ENCODE data around the gene MCTP1. TPM values are rescaled to one million over a fixed set of nuclear protein-coding genes. Genes with fewer than 3 reads are reported as not detected.

Gene MCTP1
- total RNA-seq, 1 experiment from 2014 or later, result 25.8 TPM

GRCh38 chr5:94810877-94811276 lies 474.0 kb downstream of the MCTP1 start:
- CTCF ChIA-PET, result no interaction called here
- no peak for TF ChIP-seq EZH2 (IDR thresholded peaks at IDR 0.05; ENCODE audit: borderline replicate concordance, low read depth, low read length, poor library complexity, severe bottlenecking)
- no peak for TF ChIP-seq CTCF (conservative IDR thresholded peaks at IDR 0.05; ENCODE audit: low read depth, low read length)
- Histone ChIP-seq H3K36me3 (ENCODE audit: insufficient read depth, low read length, poor library complexity, severe bottlenecking) (no peaks in the 10 kb centered on the region), H3K27ac (ENCODE audit: low read depth, low read length, poor library complexity, severe bottlenecking) (no peak overlapping the region), H3K9me3 (ENCODE audit: low read depth, low read length, poor library complexity, severe bottlenecking) (no peaks in the 10 kb centered on the region), H3K4me3 (ENCODE audit: low read depth, low read length, poor library complexity, severe bottlenecking) (no peak overlapping the region), H3K4me1 (ENCODE audit: insufficient read depth, low read length, poor library complexity, severe bottlenecking) (no peaks in the 10 kb centered on the region), H3K27me3 (replicated peaks; ENCODE audit: insufficient read depth, low read depth, low read length, poor library complexity) (no peaks in the 10 kb centered on the region)
- intact Hi-C loops (cut with micrococcal nuclease; ENCODE audit: unreplicated experiment), result no loop called here
- BruUV-seq (replicated peaks), result no TSS peak
- no peak for DNase-seq (ENCODE audit: low spot score)
- POLR2A ChIA-PET (ENCODE audit: low non-redundant PET), result no interaction called here

- intact Hi-C loops (cut with micrococcal nuclease; ENCODE audit: unreplicated experiment), result no loop called here
- TF ChIP-seq EZH2 (IDR thresholded peaks at IDR 0.05; ENCODE audit: borderline replicate concordance, low read depth, low read length, poor library complexity, severe bottlenecking) (no peak), CTCF (conservative IDR thresholded peaks at IDR 0.05; ENCODE audit: low read depth, low read length) (no peak)
- no peaks in the 10 kb centered on the region for H3K9me3 ChIP-seq (ENCODE audit: low read depth, low read length, poor library complexity, severe bottlenecking)
- DNase-seq (ENCODE audit: low spot score), result no peak
- H3K27me3 ChIP-seq (replicated peaks; ENCODE audit: insufficient read depth, low read depth, low read length, poor library complexity), result no peaks in the 10 kb centered on the region
- H3K36me3 ChIP-seq (ENCODE audit: insufficient read depth, low read length, poor library complexity, severe bottlenecking), result no peaks in the 10 kb centered on the region
- no peak overlapping the region for H3K27ac ChIP-seq (ENCODE audit: low read depth, low read length, poor library complexity, severe bottlenecking)
- no peaks in the 10 kb centered on the region for H3K4me1 ChIP-seq (ENCODE audit: insufficient read depth, low read length, poor library complexity, severe bottlenecking)
- CTCF ChIA-PET, result no interaction called here
- POLR2A ChIA-PET (ENCODE audit: low non-redundant PET), result no interaction called here
- BruUV-seq (replicated peaks), result no TSS peak
- H3K4me3 ChIP-seq (ENCODE audit: low read depth, low read length, poor library complexity, severe bottlenecking), result no peak overlapping the region
These were observed 474.6 kb downstream of the MCTP1 start for GRCh38 chr5:94810281-94810680.

DNA sequence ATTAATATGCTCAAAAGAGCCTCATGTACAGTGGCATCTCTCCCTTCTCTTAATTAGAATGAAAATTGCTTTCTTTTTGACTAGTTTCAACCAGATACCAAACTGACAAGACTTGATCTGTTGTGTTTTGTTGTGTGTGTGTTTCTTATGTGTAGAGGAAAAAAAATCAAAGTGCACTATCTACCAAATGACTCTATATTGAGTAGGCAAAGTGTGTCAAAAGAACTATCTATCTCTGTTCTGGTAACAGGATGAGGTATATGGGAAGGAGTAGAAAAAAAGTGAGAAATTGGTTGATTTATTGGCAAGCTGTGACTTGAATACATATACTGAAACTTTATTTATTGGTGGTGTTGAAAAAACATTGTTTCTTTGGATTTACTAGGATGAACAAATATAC lies 476.4 kb downstream of the MCTP1 start:
- intact Hi-C loops (cut with micrococcal nuclease; ENCODE audit: unreplicated experiment), result no loop called here
- H3K27me3 ChIP-seq (replicated peaks; ENCODE audit: insufficient read depth, low read depth, low read length, poor library complexity), result no peaks in the 10 kb centered on the region
- no peak for TF ChIP-seq EZH2 (IDR thresholded peaks at IDR 0.05; ENCODE audit: borderline replicate concordance, low read depth, low read length, poor library complexity, severe bottlenecking)
- no peak for TF ChIP-seq CTCF (conservative IDR thresholded peaks at IDR 0.05; ENCODE audit: low read depth, low read length)
- H3K27ac ChIP-seq (ENCODE audit: low read depth, low read length, poor library complexity, severe bottlenecking), result no peak overlapping the region
- CTCF ChIA-PET, result no interaction called here
- POLR2A ChIA-PET (ENCODE audit: low non-redundant PET), result no interaction called here
- no peak overlapping the region for H3K4me3 ChIP-seq (ENCODE audit: low read depth, low read length, poor library complexity, severe bottlenecking)
- no peaks in the 10 kb centered on the region for H3K36me3 ChIP-seq (ENCODE audit: insufficient read depth, low read length, poor library complexity, severe bottlenecking)
- no TSS peak for BruUV-seq (replicated peaks)
- H3K4me1 ChIP-seq (ENCODE audit: insufficient read depth, low read length, poor library complexity, severe bottlenecking), result no peaks in the 10 kb centered on the region
- no peak for DNase-seq (ENCODE audit: low spot score)
- no peaks in the 10 kb centered on the region for H3K9me3 ChIP-seq (ENCODE audit: low read depth, low read length, poor library complexity, severe bottlenecking)
